PC-3 (cell line): ENCODE data around the gene CORT. TPM values are rescaled to one million over a fixed set of nuclear protein-coding genes. Genes with fewer than 3 reads are reported as not detected.

Experiments used
- ATAC-seq: fragments of 200-7000 bp; cut with Tn5 transposase; 2 replicates; pipeline ENCODE4 v1.9.1; 2020; ENCODE audit warnings: mild to moderate bottlenecking, moderate library complexity
- BruUV-seq: library from RNA; stranded (reverse); fragments of 400-500 nt; replicated peaks from 2 replicates; lab custom pipeline; 2021; lab: Mats Ljungman, UMichigan
- CTCF ChIA-PET: fragments of 300-600 bp; sonication (Branson Sonifier 250); formaldehyde crosslinking; loops from one replicate; lab custom pipeline; 2022; ENCODE audit warnings: antibody characterized with exemption; lab: Charles Lee
- POLR2A ChIA-PET: fragments of 300-600 bp; sonication (Branson Sonifier 250); formaldehyde crosslinking; loops from one replicate; lab custom pipeline; 2022; ENCODE audit warnings: antibody characterized with exemption; ENCODE audit not compliant: unreplicated experiment; lab: Charles Lee
- DNase-seq: peaks from one replicate; pipeline ENCODE4 v3.0.0-alpha.2; 2015
- H2AFZ ChIP-seq: fragments of 300-600 bp; sonication (generic); 2 replicates; pipeline ENCODE4 v1.6.0; 2016; ENCODE audit warnings: antibody characterized with exemption, low read length
- H3F3A ChIP-seq: fragments of 300-600 bp; sonication (generic); one replicate; pipeline ENCODE4 v1.6.0; 2017; ENCODE audit warnings: antibody characterized with exemption, low read length, control low read depth, mild to moderate bottlenecking; ENCODE audit not compliant: unreplicated experiment
- H3K27ac ChIP-seq: fragments of 300-600 bp; sonication (generic); 2 replicates; pipeline ENCODE4 v1.5.1; 2016; ENCODE audit warnings: mild to moderate bottlenecking, low read length
- H3K27me3 ChIP-seq: fragments of 300-600 bp; sonication (generic); 2 replicates; pipeline ENCODE4 v1.6.1; 2016; ENCODE audit warnings: low read length, mixed read lengths
- H3K36me3 ChIP-seq: fragments of 300-600 bp; sonication (generic); 2 replicates; pipeline ENCODE4 v1.6.1; 2016; ENCODE audit warnings: low read depth, mixed run types, low read length, mixed read lengths
- H3K4me1 ChIP-seq: fragments of 300-600 bp; sonication (generic); 2 replicates; pipeline ENCODE4 v1.5.1; 2016; ENCODE audit warnings: low read length; ENCODE audit not compliant: insufficient read depth
- H3K4me2 ChIP-seq: fragments of 300-600 bp; sonication (generic); 2 replicates; pipeline ENCODE4 v1.6.0; 2016; ENCODE audit warnings: low read length
- H3K4me3 ChIP-seq: fragments of 300-600 bp; sonication (generic); 2 replicates; pipeline ENCODE4 v1.5.1; 2016; ENCODE audit warnings: mild to moderate bottlenecking, low read length, mixed read lengths
- H3K79me2 ChIP-seq: fragments of 300-600 bp; sonication (generic); 2 replicates; pipeline ENCODE4 v1.6.1; 2017; ENCODE audit warnings: low read length, mixed read lengths
- H3K9ac ChIP-seq: fragments of 300-600 bp; sonication (generic); 2 replicates; pipeline ENCODE4 v1.6.0; 2016; ENCODE audit warnings: mild to moderate bottlenecking, low read length
- H3K9me2 ChIP-seq: fragments of 300-600 bp; sonication (generic); replicated peaks from 2 replicates; pipeline ENCODE4 v1.6.1; 2016; ENCODE audit warnings: mixed run types, low read length, mixed read lengths
- H3K9me3 ChIP-seq: fragments of 300-600 bp; sonication (generic); 2 replicates; pipeline ENCODE4 v1.6.1; 2016; ENCODE audit warnings: low read length, mixed read lengths
- H4K20me1 ChIP-seq: fragments of 300-600 bp; sonication (generic); 2 replicates; pipeline ENCODE4 v1.6.1; 2016; ENCODE audit warnings: low read length, mixed read lengths
- EZH2 ChIP-seq: fragments of 300-600 bp; sonication (generic); IDR thresholded peaks from one replicate; pipeline ENCODE4 v1.6.1; 2017; ENCODE audit warnings: antibody characterized with exemption, mild to moderate bottlenecking, low read length; ENCODE audit not compliant: unreplicated experiment
- EZH2phosphoT487 ChIP-seq: fragments of 300-600 bp; sonication (generic); IDR thresholded peaks from 2 replicates; pipeline ENCODE4 v1.6.1; 2018; ENCODE audit warnings: mild to moderate bottlenecking, antibody characterized with exemption, low read length, borderline replicate concordance
- intact Hi-C: fragments of 100-400 bp; cut with micrococcal nuclease; formaldehyde crosslinking; loops from 2 replicates; pipeline ENCODE4 v1.9.0; 2023
- total RNA-seq: library from RNA; depleted of rRNA; stranded (reverse); fragments of >200 nt; gene quantifications from 2 replicates; pipeline ENCODE4 v1.2.3, GENCODE V29; 2014
- TF ChIP-seq, protein P1 (sequence below): fragments of 300-600 bp; sonication (generic); conservative IDR thresholded peaks from 2 replicates; pipeline ENCODE4 v1.5.1; 2017; ENCODE audit warnings: antibody characterized with exemption, low read depth, mild to moderate bottlenecking, low read length

Gene CORT
- total RNA-seq, 1 experiment from 2014 or later: not detected

DNA sequence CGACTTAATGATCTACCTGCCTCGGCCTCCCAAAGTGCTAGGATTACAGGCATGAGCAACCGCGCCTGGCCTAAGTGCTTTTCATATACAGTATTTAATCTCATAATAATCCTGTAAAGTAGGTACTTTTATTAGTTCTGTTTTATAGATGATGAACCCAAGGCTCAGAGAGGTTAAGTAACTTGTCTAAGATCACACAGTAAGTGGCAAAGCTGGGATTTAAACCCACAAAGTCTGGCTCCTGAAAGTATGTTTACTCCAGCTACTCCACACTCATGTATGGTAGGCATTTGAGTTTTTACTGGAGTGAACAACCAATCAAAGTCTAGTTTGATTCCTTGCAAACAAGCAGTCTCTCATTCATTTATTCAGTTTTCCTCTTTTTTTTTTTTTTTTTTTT, 20.2 kb downstream of the CORT start:
- TF ChIP-seq EZH2: no peak
- TF ChIP-seq, protein P1, sequence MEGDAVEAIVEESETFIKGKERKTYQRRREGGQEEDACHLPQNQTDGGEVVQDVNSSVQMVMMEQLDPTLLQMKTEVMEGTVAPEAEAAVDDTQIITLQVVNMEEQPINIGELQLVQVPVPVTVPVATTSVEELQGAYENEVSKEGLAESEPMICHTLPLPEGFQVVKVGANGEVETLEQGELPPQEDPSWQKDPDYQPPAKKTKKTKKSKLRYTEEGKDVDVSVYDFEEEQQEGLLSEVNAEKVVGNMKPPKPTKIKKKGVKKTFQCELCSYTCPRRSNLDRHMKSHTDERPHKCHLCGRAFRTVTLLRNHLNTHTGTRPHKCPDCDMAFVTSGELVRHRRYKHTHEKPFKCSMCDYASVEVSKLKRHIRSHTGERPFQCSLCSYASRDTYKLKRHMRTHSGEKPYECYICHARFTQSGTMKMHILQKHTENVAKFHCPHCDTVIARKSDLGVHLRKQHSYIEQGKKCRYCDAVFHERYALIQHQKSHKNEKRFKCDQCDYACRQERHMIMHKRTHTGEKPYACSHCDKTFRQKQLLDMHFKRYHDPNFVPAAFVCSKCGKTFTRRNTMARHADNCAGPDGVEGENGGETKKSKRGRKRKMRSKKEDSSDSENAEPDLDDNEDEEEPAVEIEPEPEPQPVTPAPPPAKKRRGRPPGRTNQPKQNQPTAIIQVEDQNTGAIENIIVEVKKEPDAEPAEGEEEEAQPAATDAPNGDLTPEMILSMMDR: no peak
- TF ChIP-seq EZH2phosphoT487: no peak
- no peak overlapping the region for H2AFZ ChIP-seq
- H3K4me1 ChIP-seq: peaks cover 13% of the 10 kb centered on the region
- no peaks in the 10 kb centered on the region for H3K9me2 ChIP-seq
- CTCF ChIA-PET: no interaction called here
- no peaks in the 10 kb centered on the region for H3K27me3 ChIP-seq
- no peak overlapping the region for H3K4me3 ChIP-seq
- H3K27ac ChIP-seq: no peak overlapping the region
- no TSS peak for BruUV-seq
- H3K79me2 ChIP-seq: peaks cover 20% of the 10 kb centered on the region
- POLR2A ChIA-PET: no interaction called here
- ATAC-seq (no peak), DNase-seq (no peak)
- intact Hi-C loops: no loop called here
- no peaks in the 10 kb centered on the region for H3F3A ChIP-seq
- no peaks in the 10 kb centered on the region for H4K20me1 ChIP-seq
- H3K9ac ChIP-seq: no peak overlapping the region
- H3K4me2 ChIP-seq: no peak overlapping the region
- peaks cover 9% of the 10 kb centered on the region for H3K36me3 ChIP-seq
- no peaks in the 10 kb centered on the region for H3K9me3 ChIP-seq

DNA sequence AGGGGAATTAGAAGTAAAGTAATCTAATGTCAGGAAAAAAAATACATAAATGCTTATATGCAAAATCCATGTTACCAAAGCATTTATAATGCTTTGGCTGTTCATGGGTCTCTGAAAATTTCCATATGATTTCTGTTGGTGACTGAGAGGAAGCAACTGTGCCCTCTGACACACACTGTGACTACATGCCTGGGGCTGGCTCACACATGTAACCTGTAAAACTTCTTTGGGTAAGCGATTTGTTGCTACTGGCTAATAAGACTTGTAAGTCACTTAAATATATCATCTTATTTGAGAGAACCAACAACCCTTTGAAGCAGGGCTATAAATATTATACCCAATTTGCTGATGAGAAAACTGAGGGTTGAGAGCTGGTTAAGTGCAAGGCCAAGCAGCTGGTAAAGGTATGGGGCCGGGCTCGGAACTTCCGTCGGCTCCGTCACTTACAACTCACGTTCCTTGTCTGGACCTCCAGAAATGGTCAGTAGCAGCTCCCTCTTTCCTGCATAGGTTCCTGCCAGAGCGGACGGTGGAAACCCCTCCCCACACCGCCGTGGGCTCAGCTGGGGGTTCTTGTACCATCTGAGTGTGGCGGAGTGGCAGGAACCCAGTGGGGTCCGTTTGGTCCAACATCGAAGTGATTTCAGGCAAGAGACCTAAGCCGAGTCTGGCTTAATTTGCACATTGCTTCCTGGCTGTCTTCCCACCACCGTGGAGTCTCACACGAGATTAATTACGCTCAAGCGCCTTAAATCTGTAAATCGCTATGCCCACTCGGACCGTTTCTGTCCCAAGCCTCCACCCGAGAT, 21.8 kb downstream of the CORT start:
- H3K9ac ChIP-seq: peak overlapping the region; percentile 81
- DNase-seq (peak; percentile 35), ATAC-seq (peak; percentile 4; the same call in 1 of the 2 replicates)
- no peaks in the 10 kb centered on the region for H3K9me2 ChIP-seq
- no peaks in the 10 kb centered on the region for H4K20me1 ChIP-seq
- peaks cover 35% of the 10 kb centered on the region for H3K79me2 ChIP-seq
- no peaks in the 10 kb centered on the region for H3K27me3 ChIP-seq
- POLR2A ChIA-PET: no interaction called here
- H3K4me2 ChIP-seq: peak overlapping the region; percentile 94
- BruUV-seq: TSS peak; percentile 72
- no peaks in the 10 kb centered on the region for H3F3A ChIP-seq
- peak overlapping the region; percentile 92 for H3K4me3 ChIP-seq
- no peaks in the 10 kb centered on the region for H3K9me3 ChIP-seq
- peaks cover 23% of the 10 kb centered on the region for H3K4me1 ChIP-seq
- CTCF ChIA-PET: no interaction called here
- H2AFZ ChIP-seq: peak overlapping the region; percentile 95
- no peak for TF ChIP-seq EZH2phosphoT487
- TF ChIP-seq EZH2: no peak
- TF ChIP-seq, protein P1: no peak
- intact Hi-C loops: loop anchor here (1.0 kb wide), 1 partner anchor 41 kb away; the partner anchor contains the start of gene CENPS
- H3K27ac ChIP-seq: peak overlapping the region; percentile 7; the same call in 1 of the 2 replicates
- peaks cover 5% of the 10 kb centered on the region for H3K36me3 ChIP-seq
